ENCODE measurements around the gene EID3.

GRCh38 chr12:104258476-104259067, 45.0 kb upstream of the EID3 start:
- TF ChIP-seq, protein P1, sequence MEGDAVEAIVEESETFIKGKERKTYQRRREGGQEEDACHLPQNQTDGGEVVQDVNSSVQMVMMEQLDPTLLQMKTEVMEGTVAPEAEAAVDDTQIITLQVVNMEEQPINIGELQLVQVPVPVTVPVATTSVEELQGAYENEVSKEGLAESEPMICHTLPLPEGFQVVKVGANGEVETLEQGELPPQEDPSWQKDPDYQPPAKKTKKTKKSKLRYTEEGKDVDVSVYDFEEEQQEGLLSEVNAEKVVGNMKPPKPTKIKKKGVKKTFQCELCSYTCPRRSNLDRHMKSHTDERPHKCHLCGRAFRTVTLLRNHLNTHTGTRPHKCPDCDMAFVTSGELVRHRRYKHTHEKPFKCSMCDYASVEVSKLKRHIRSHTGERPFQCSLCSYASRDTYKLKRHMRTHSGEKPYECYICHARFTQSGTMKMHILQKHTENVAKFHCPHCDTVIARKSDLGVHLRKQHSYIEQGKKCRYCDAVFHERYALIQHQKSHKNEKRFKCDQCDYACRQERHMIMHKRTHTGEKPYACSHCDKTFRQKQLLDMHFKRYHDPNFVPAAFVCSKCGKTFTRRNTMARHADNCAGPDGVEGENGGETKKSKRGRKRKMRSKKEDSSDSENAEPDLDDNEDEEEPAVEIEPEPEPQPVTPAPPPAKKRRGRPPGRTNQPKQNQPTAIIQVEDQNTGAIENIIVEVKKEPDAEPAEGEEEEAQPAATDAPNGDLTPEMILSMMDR (IDR thresholded peaks at IDR 0.05), result no peak
- no peak for TF ChIP-seq POLR2AphosphoS5 (IDR thresholded peaks at IDR 0.05)
- no peak for TF ChIP-seq POLR2A (IDR thresholded peaks at IDR 0.05)

Measured in prostate gland (tissue), 2 donors.